Esophagus muscularis mucosa (tissue), 4 donors: ENCODE measurements around the gene THRB. TPM values are rescaled to one million over a fixed set of nuclear protein-coding genes. Genes with fewer than 3 reads are reported as not detected.

Source experiments
- DNase-seq: peaks from one replicate; pipeline ENCODE4 v3.0.0-alpha.2; 2017; ENCODE audit errors: extremely low spot score
- H3K27ac ChIP-seq, 4 donors: fragments of 200-600 bp; sonication (generic); replicated peaks in 1 of 4; 1 replicate in 3 of 4; 2 replicates in 1 of 4; pipeline ENCODE4 v1.5.1; 2016 to 2019; ENCODE audit warnings: mild to moderate bottlenecking in 1 of 4
- H3K27me3 ChIP-seq, 4 donors: fragments of 200-600 bp; sonication (generic); one replicate each; pipeline versions ENCODE4 v1.5.1 to v1.6.0; 2016 to 2019
- H3K36me3 ChIP-seq, 4 donors: fragments of 200-600 bp; sonication (generic); one replicate each; pipeline ENCODE4 v1.5.1; 2016 to 2019
- H3K4me1 ChIP-seq, 4 donors: fragments of 200-600 bp; sonication (generic); one replicate each; pipeline ENCODE4 v1.5.1; 2016 to 2019
- H3K4me3 ChIP-seq, 4 donors: fragments of 200-600 bp; sonication (generic); 1 replicate in 2 of 4; 2 replicates in 2 of 4; pipeline ENCODE4 v1.5.1; 2016 to 2019; ENCODE audit warnings: mild to moderate bottlenecking in 4 of 4, moderate library complexity in 1 of 4
- H3K9me3 ChIP-seq, 4 donors: fragments of 200-600 bp; sonication (generic); 1 replicate in 3 of 4; 2 replicates in 1 of 4; pipeline ENCODE4 v1.5.1; 2016 to 2019
- CTCF ChIP-seq, 3 experiments: fragments of 200-600 bp in 2 of 3; fragments of 450-650 bp in 1 of 3; sonication (generic) in 2 of 3; IDR thresholded peaks; one replicate each; pipeline ENCODE4 v1.5.1; 2017 to 2019; ENCODE audit warnings: antibody characterized with exemption in 3 of 3, mild to moderate bottlenecking in 2 of 3, moderate library complexity in 1 of 3
- EP300 ChIP-seq: sonication (generic); formaldehyde crosslinking; IDR thresholded peaks from one replicate; pipeline ENCODE4 v1.6.1; 2017; ENCODE audit warnings: antibody characterized with exemption
- POLR2A ChIP-seq: fragments of 450-650 bp; IDR thresholded peaks from one replicate; pipeline ENCODE4 v1.6.1; 2017; ENCODE audit warnings: antibody characterized with exemption, moderate library complexity, mild to moderate bottlenecking, low read depth
- POLR2AphosphoS5 ChIP-seq, 2 donors: sonication (generic); formaldehyde crosslinking; IDR thresholded peaks; one replicate each; pipeline ENCODE4 v1.6.1; 2017; ENCODE audit warnings: antibody characterized with exemption in 2 of 2
- WGBS: methylation state at CpG from one replicate; pipeline ENCODE4 v1.1.5; 2018; 5-methylcytosine and 5-hydroxymethylcytosine counted together
- intact Hi-C: fragments of 100-400 bp; cut with DNase I; formaldehyde crosslinking; loops from one replicate; pipeline ENCODE4 v1.15.1; 2023
- total RNA-seq, 4 donors: library from RNA; depleted of rRNA; stranded (reverse); fragments of >200 nt; gene quantifications; one replicate each; pipeline versions ENCODE4 v1.1.0 to v1.2.1, GENCODE V29; 2016

The THRB gene
- total RNA-seq, 4 donors from 2014 or later: 31.5 to 68.6 (median 39.3) TPM

- no peaks in the 10 kb centered on the region for H3K27me3 ChIP-seq
- no peaks in the 10 kb centered on the region for H3K36me3 ChIP-seq
- H3K4me3 ChIP-seq: no peak overlapping the region
- H3K4me1 ChIP-seq: peaks cover 18 to 52% (median 51%) of the 10 kb centered on the region in 4 donors
- H3K27ac ChIP-seq: no peak overlapping the region
- no peaks in the 10 kb centered on the region for H3K9me3 ChIP-seq
- DNase-seq: no peak
- WGBS: 94% methylated on average over 4 of the region's 4 CpGs
- TF ChIP-seq EP300 (no peak), CTCF (IDR thresholded peaks at IDR 0.05) (no peak), POLR2A (no peak), POLR2AphosphoS5 (IDR thresholded peaks at IDR 0.05) (no peak)
- intact Hi-C loops: no loop called here
Measured at GRCh38 chr3:24342275-24342674, 152.4 kb downstream of the THRB start.

- Histone ChIP-seq H3K4me3 (no peak overlapping the region), H3K9me3 (no peaks in the 10 kb centered on the region), H3K27me3 (no peaks in the 10 kb centered on the region), H3K4me1 (peaks cover 21 to 52% (median 51%) of the 10 kb centered on the region in 4 donors), H3K27ac (no peak overlapping the region), H3K36me3 (no peaks in the 10 kb centered on the region)
- DNase-seq: no peak
- intact Hi-C loops: no loop called here
- no peak for TF ChIP-seq POLR2A
- no peak for TF ChIP-seq CTCF (IDR thresholded peaks at IDR 0.05)
- no peak for TF ChIP-seq POLR2AphosphoS5 (IDR thresholded peaks at IDR 0.05)
- TF ChIP-seq EP300: no peak
Measured at GRCh38 chr3:24341668-24342067, 153.0 kb downstream of the THRB start.

- intact Hi-C loops: no loop called here
- Histone ChIP-seq H3K27ac (no peak overlapping the region), H3K27me3 (no peaks in the 10 kb centered on the region), H3K4me1 (peaks cover 21 to 56% (median 52%) of the 10 kb centered on the region in 4 donors), H3K4me3 (no peak overlapping the region), H3K9me3 (no peaks in the 10 kb centered on the region), H3K36me3 (no peaks in the 10 kb centered on the region)
- DNase-seq: no peak
- WGBS: 82% methylated on average over 4 of the region's 4 CpGs
- TF ChIP-seq EP300: no peak
- no peak for TF ChIP-seq POLR2A
- no peak for TF ChIP-seq CTCF (IDR thresholded peaks at IDR 0.05)
- TF ChIP-seq POLR2AphosphoS5 (IDR thresholded peaks at IDR 0.05): no peak
Measured at GRCh38 chr3:24340966-24341365, 153.7 kb downstream of the THRB start.

GRCh38 chr3:24340161-24340560 is 154.5 kb downstream of the THRB start:
- H3K36me3 ChIP-seq: no peaks in the 10 kb centered on the region
- H3K27ac ChIP-seq: no peak overlapping the region
- DNase-seq: no peak
- TF ChIP-seq CTCF (IDR thresholded peaks at IDR 0.05) (no peak), POLR2A (no peak), POLR2AphosphoS5 (IDR thresholded peaks at IDR 0.05) (no peak), EP300 (no peak)
- no peaks in the 10 kb centered on the region for H3K9me3 ChIP-seq
- WGBS: 59% methylated on average over 1 of the region's 1 CpG
- H3K4me3 ChIP-seq: no peak overlapping the region
- H3K27me3 ChIP-seq: no peaks in the 10 kb centered on the region
- peaks cover 19 to 58% (median 47%) of the 10 kb centered on the region in 4 donors for H3K4me1 ChIP-seq
- intact Hi-C loops: no loop called here

GRCh38 chr3:24339266-24339825 is 155.3 kb downstream of the THRB start:
- Histone ChIP-seq H3K27ac (no peak overlapping the region), H3K4me1 (peaks cover 16 to 52% (median 39%) of the 10 kb centered on the region in 4 donors), H3K27me3 (no peaks in the 10 kb centered on the region), H3K4me3 (no peak overlapping the region), H3K9me3 (no peaks in the 10 kb centered on the region), H3K36me3 (no peaks in the 10 kb centered on the region)
- 40% methylated on average over 5 of the region's 5 CpGs for WGBS
- intact Hi-C loops: no loop called here
- DNase-seq: no peak
- no peak for TF ChIP-seq POLR2A
- TF ChIP-seq POLR2AphosphoS5 (IDR thresholded peaks at IDR 0.05): no peak
- TF ChIP-seq CTCF (IDR thresholded peaks at IDR 0.05): no peak
- TF ChIP-seq EP300: no peak
